GM18873 (cell line): ENCODE measurements around the gene GPC6.

Experiments
- ATAC-seq: cut with Tn5 transposase; IDR thresholded peaks from one replicate; pipeline ENCODE4 v1.9.1; 2021; ENCODE audit warnings: mild to moderate bottlenecking, moderate library complexity, moderate number of reproducible peaks; ENCODE audit not compliant: unreplicated experiment, low FRiP score

Gene GPC6

GRCh38 chr13:93549326-93550005 lies 322.9 kb downstream of the GPC6 start:
- ATAC-seq: no peak

GRCh38 chr13:93550236-93550635 lies 323.6 kb downstream of the GPC6 start:
- no peak for ATAC-seq

GRCh38 chr13:93552596-93552995 lies 326.0 kb downstream of the GPC6 start:
- no peak for ATAC-seq

- no peak for ATAC-seq
These were observed 327.9 kb downstream of the GPC6 start for GRCh38 chr13:93554514-93554913.

- ATAC-seq: no peak
These were observed 332.0 kb downstream of the GPC6 start for GRCh38 chr13:93558637-93559036.

- ATAC-seq: no peak
These were observed 333.1 kb downstream of the GPC6 start for GRCh38 chr13:93559718-93560117.

GRCh38 chr13:93561576-93562225 lies 335.1 kb downstream of the GPC6 start:
- ATAC-seq: no peak

GRCh38 chr13:93562676-93563075 lies 336.1 kb downstream of the GPC6 start:
- ATAC-seq: no peak

- ATAC-seq: no peak
These were observed 350.5 kb downstream of the GPC6 start for GRCh38 chr13:93577105-93577504.

- no peak for ATAC-seq
These were observed 363.2 kb downstream of the GPC6 start for GRCh38 chr13:93589788-93590187.

GRCh38 chr13:93603043-93603442 lies 376.4 kb downstream of the GPC6 start:
- ATAC-seq: no peak

GRCh38 chr13:93614776-93615175 lies 388.2 kb downstream of the GPC6 start:
- no peak for ATAC-seq

- ATAC-seq: no peak
These were observed 393.7 kb downstream of the GPC6 start for GRCh38 chr13:93620181-93620765.

- no peak for ATAC-seq
These were observed 394.4 kb downstream of the GPC6 start for GRCh38 chr13:93621051-93621450.

GRCh38 chr13:93621966-93622365 lies 395.4 kb downstream of the GPC6 start:
- ATAC-seq: no peak

GRCh38 chr13:93624311-93624777 lies 397.7 kb downstream of the GPC6 start:
- ATAC-seq: no peak

- no peak for ATAC-seq
These were observed 398.9 kb downstream of the GPC6 start for GRCh38 chr13:93625536-93625935.

- no peak for ATAC-seq
These were observed 401.7 kb downstream of the GPC6 start for GRCh38 chr13:93628136-93628797.

- no peak for ATAC-seq
These were observed 409.0 kb downstream of the GPC6 start for GRCh38 chr13:93635616-93636032.

- no peak for ATAC-seq
These were observed 411.2 kb downstream of the GPC6 start for GRCh38 chr13:93637852-93638251.

GRCh38 chr13:93640452-93640851 lies 413.8 kb downstream of the GPC6 start:
- no peak for ATAC-seq
